ENCODE measurements around the gene USH1C. TPM values are rescaled to one million over a fixed set of nuclear protein-coding genes. Genes with fewer than 3 reads are reported as not detected.

The USH1C gene
- total and polyA plus RNA-seq, 2 of the 4 experiments (the other 2 are of a cell fraction), result not detected

DNA sequence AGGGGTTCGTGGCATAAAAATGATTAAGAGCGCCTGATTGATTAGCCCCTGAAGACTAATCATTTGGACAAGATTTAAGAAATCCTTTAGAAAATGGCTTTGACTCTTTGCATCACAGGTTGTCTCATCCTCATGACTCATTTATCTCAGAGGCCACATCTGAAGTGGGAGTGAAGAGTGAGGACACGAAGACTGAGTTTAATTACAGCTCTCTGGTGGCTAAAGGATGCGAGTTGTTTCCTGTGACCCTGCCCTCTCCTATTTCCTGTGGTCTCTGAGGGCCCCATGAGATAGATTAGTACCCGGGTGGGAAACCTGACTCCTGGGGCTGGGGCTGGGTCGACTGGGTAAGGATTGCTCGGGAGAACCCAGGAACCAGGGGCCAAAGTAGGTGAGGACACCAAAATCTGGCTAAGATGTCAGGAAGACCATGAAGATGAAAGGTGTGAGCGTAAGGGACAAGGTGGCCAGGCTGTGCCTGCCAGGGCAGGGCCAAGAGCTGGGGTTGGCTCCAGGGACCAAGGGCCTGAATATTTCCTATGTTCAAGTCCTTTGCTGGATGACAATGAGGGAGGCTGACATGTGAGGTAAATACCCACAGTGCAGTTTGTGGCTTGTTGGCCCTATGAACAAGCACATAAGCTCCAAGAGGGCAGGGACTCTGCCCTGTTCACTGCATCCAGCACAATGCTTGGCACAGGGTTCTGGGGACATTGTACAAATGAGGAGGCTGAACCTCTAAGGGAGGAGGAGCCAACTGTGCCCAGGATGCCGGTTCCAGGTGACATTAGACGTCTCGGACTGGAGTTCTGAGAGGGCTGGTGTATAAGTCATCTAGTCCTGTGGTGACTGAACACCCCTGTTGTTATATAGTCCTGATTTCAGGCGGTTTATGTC lies 6.5 kb upstream of the USH1C start (continued):
- TF ChIP-seq RAD21 (IDR thresholded peaks at IDR 0.05; ENCODE audit: low read length), result no peak

DNA sequence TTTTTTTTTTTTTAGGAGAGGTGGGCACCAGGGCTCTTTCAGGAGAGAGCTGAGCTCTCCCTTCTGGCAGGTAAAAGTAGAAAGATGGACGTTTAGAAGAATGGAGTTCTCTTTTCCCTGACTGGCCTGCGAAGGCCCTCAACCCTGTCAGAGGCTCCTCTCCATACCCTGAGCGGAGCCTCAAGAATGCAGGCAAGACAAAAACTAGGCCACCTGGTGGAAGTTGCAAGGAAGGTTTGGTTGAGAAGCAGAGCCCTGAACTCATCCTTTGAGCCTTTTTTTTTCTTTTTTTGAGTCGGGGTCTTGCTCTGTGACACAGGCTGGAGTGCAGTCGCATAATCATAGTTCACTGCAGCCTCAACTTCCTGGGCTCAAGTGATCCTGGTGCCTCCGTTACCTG lies 4.2 kb upstream of the USH1C start:
- DNase-seq, result no peak
- H3K9me1 ChIP-seq (ENCODE audit: insufficient read depth, low read length), result no peaks in the 10 kb centered on the region
- H3K4me3 ChIP-seq (ENCODE audit: insufficient read depth, low read depth, low read length), result no peak overlapping the region
- peaks cover 14% of the 10 kb centered on the region for H3K27me3 ChIP-seq (ENCODE audit: control insufficient read depth, insufficient read depth, low read length)
- ChIA-PET POLR2A (ENCODE audit: unreplicated experiment) (no interaction called here), CTCF (no interaction called here)
- in situ Hi-C loops (cut with MboI; ENCODE audit: low sequenced_read_pairs), result no loop called here
- no peak overlapping the region for H2AK9ac ChIP-seq (replicated peaks; ENCODE audit: low read depth, low read length, poor library complexity)
- no peak overlapping the region for H3K27ac ChIP-seq (ENCODE audit: insufficient read depth, low read length)
- no peak overlapping the region for H3K18ac ChIP-seq (ENCODE audit: low read depth, low read length)
- H3K36me3 ChIP-seq (ENCODE audit: control insufficient read depth, insufficient read depth, low read length), result no peaks in the 10 kb centered on the region
- H2BK120ac ChIP-seq (ENCODE audit: low read depth, low read length), result no peak overlapping the region
- no peak overlapping the region for H3K9ac ChIP-seq (ENCODE audit: low read depth, low read length)
- H3K56ac ChIP-seq (ENCODE audit: extremely low read depth, insufficient read depth, low read length), result no peak overlapping the region
- no peak overlapping the region for H3K4ac ChIP-seq (ENCODE audit: low read depth, low read length)
- H2BK15ac ChIP-seq (ENCODE audit: low read depth, low read length), result no peak overlapping the region
- H2AK5ac ChIP-seq (ENCODE audit: low read depth, low read length), result no peak overlapping the region
- no peaks in the 10 kb centered on the region for H3K79me1 ChIP-seq (ENCODE audit: low read depth in 1 of 2, low read length in 2 of 2)
- intact Hi-C loops (cut with micrococcal nuclease), result no loop called here
- 83% methylated on average over 1 of the region's 6 CpGs; no CpG with 5 or more reads in 1 of the 2 experiments for WGBS, 2 experiments (ENCODE audit: extremely low coverage in 2 of 2, insufficient read length in 1 of 2)
- H3K23ac ChIP-seq (ENCODE audit: low read depth, low read length), result no peak overlapping the region
- H3K14ac ChIP-seq (replicated peaks; ENCODE audit: low read depth, low read length), result no peak overlapping the region
- no peaks in the 10 kb centered on the region for H3K9me3 ChIP-seq (ENCODE audit: control insufficient read depth, insufficient read depth, low read length)
- dilution Hi-C loops (cut with HindIII; ENCODE audit: low sequenced_read_pairs, unreplicated experiment), result no loop called here
- H4K8ac ChIP-seq (ENCODE audit: low read depth in 2 of 2, low read length in 2 of 2), result no peak overlapping the region
- H2AFZ ChIP-seq (replicated peaks; ENCODE audit: low read length, poor library complexity), result no peak overlapping the region
- H3K4me1 ChIP-seq (ENCODE audit: control insufficient read depth, insufficient read depth, low read length), result no peaks in the 10 kb centered on the region
- no TSS peak for BruUV-seq (replicated peaks)
- H2BK20ac ChIP-seq (ENCODE audit: low read depth, low read length), result no peak overlapping the region
- no peak overlapping the region for H4K91ac ChIP-seq (ENCODE audit: insufficient read depth, low read depth, low read length)
- H4K5ac ChIP-seq (ENCODE audit: low read depth, low read length), result no peak overlapping the region
- no peak for ATAC-seq (ENCODE audit: low read depth)
- no peaks in the 10 kb centered on the region for H4K20me1 ChIP-seq (ENCODE audit: insufficient read depth, low read length)
- no peak overlapping the region for H2BK5ac ChIP-seq (ENCODE audit: low read depth, low read length, poor library complexity, severe bottlenecking)
- H3K4me2 ChIP-seq (ENCODE audit: low read depth, low read length), result no peak overlapping the region
- no peak for TF ChIP-seq FOS (IDR thresholded peaks at IDR 0.05; ENCODE audit: low read depth, low read length)
- TF ChIP-seq MAFK (IDR thresholded peaks at IDR 0.05; ENCODE audit: low read depth, low read length), result no peak
- no peak for TF ChIP-seq CHD1 (IDR thresholded peaks at IDR 0.05; ENCODE audit: low read depth, low read length)
- TF ChIP-seq RFX5 (IDR thresholded peaks at IDR 0.05; ENCODE audit: low read depth, low read length), result no peak
- no peak for TF ChIP-seq SMC3 (IDR thresholded peaks at IDR 0.05; ENCODE audit: low read depth, low read length)
- TF ChIP-seq, protein P1, sequence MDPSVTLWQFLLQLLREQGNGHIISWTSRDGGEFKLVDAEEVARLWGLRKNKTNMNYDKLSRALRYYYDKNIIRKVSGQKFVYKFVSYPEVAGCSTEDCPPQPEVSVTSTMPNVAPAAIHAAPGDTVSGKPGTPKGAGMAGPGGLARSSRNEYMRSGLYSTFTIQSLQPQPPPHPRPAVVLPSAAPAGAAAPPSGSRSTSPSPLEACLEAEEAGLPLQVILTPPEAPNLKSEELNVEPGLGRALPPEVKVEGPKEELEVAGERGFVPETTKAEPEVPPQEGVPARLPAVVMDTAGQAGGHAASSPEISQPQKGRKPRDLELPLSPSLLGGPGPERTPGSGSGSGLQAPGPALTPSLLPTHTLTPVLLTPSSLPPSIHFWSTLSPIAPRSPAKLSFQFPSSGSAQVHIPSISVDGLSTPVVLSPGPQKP (IDR thresholded peaks at IDR 0.05; ENCODE audit: borderline replicate concordance, low read depth, low read length), result no peak
- TF ChIP-seq CEBPB (IDR thresholded peaks at IDR 0.05; ENCODE audit: low read depth, low read length), result no peak
- TF ChIP-seq NFE2L2 (IDR thresholded peaks at IDR 0.05; ENCODE audit: low read depth, low read length), result no peak
- no peak for TF ChIP-seq MXI1 (IDR thresholded peaks at IDR 0.05; ENCODE audit: borderline replicate concordance, low read depth, low read length)
- TF ChIP-seq POLR2A (IDR thresholded peaks at IDR 0.05; ENCODE audit: low read depth, low read length), result no peak
- no peak for TF ChIP-seq MAZ (IDR thresholded peaks at IDR 0.05; ENCODE audit: borderline replicate concordance, low read depth, low read length)
- TF ChIP-seq RCOR1 (IDR thresholded peaks at IDR 0.05; ENCODE audit: insufficient replicate concordance, low read length), result no peak
- TF ChIP-seq RAD21 (IDR thresholded peaks at IDR 0.05; ENCODE audit: low read length), result no peak
- TF ChIP-seq, protein P2, sequence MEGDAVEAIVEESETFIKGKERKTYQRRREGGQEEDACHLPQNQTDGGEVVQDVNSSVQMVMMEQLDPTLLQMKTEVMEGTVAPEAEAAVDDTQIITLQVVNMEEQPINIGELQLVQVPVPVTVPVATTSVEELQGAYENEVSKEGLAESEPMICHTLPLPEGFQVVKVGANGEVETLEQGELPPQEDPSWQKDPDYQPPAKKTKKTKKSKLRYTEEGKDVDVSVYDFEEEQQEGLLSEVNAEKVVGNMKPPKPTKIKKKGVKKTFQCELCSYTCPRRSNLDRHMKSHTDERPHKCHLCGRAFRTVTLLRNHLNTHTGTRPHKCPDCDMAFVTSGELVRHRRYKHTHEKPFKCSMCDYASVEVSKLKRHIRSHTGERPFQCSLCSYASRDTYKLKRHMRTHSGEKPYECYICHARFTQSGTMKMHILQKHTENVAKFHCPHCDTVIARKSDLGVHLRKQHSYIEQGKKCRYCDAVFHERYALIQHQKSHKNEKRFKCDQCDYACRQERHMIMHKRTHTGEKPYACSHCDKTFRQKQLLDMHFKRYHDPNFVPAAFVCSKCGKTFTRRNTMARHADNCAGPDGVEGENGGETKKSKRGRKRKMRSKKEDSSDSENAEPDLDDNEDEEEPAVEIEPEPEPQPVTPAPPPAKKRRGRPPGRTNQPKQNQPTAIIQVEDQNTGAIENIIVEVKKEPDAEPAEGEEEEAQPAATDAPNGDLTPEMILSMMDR (conservative IDR thresholded peaks at IDR 0.05; ENCODE audit: low read depth, low read length), result no peak
- TF ChIP-seq BHLHE40 (IDR thresholded peaks at IDR 0.05; ENCODE audit: low read depth, low read length), result no peak

Measured in IMR-90 (cell line).